Activated CD4-positive, alpha-beta T cell treated with anti-CD3 and anti-CD28 coated beads for 48 hours (primary cell): ENCODE measurements around the gene BTBD9.

Source experiments
- DNase-seq: peaks from one replicate; pipeline ENCODE4 v3.0.0-alpha.2; 2020

Gene BTBD9

DNA sequence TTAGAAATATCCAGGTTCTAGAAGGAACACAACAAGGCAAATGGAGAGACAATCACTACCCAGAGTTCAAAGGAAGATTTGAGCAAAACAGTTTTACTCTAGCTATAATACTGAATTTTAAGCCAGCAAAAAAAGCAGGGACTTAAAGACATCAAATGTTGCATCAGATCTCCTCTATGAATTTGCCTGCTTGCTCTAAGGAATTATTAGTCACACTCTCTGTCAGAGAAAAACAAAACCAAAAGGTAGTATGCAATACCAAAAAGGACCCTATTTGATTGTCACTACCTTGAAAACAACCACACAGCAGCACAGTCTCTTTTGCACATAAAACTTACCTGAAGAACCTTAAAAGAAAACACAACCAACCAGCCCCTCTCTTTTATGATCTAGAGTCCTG is 46.3 kb downstream of the BTBD9 start:
- DNase-seq: no peak

DNA sequence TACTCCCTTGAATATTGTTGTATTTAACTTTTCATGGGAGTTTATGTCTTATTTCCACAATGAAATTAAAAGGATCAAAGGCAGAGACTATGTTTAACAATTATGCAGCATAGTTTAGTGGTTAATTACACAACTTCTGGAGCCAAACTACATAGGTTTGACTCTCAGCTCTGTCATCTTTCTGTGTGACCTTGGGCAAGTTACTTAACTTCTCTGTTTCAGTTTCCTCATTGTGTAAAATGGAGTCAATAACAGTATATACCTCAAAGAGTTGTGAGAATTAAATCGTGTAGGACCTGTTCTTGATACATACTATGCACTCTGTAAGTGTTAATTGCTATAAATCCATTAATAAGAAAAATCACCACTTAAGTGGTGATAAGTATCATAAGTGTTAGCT is 48.3 kb downstream of the BTBD9 start:
- no peak for DNase-seq

DNA sequence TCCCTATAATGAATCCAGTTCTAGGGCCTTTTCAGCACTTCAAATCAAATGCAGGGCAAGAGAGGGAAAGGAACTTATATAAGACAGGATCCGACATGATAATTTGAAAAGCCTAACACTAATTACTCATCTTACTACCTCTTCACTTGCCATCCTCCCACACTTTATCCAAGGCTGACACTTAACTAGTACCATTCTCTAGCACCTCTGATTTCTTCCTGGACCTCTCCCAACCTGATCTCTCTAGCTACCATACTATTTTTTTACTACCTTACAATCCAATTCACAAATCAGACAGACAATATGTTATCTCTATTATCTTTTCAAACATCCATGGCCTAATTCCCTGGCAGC is 50.4 kb downstream of the BTBD9 start:
- no peak for DNase-seq

DNA sequence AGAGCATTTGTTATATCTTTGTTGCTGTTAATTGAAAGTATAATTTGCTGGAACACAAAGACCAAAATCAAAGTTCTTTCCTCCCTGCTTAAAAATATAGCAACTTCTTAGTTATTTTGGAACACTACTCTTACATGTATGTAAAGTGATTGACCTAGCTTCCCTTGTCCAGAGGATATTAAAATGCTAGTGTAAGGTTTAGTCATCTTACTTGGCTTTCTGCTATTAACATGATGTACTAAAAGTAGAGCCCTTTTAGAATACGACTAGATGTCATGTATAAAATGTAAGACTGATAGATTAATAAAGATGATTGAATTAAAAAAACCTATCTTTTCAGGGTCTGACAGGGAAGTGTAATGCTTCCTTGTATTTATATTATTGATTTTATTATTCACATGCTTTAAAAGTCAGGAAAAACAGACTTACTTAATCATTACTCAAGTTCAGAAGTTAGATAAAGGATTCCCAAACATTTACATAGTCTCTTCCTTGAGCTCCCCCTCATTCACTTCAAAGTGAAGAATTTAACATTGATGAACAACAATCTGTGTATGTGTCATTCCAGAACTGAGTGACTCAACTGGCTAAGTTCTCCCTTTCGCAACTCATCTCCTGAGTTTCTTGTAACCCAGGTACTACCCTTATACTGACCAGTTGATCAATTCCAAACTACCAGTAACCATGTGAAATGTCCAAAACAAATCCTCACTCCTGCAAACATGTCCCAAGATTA is 50.9 kb downstream of the BTBD9 start:
- no peak for DNase-seq

DNA sequence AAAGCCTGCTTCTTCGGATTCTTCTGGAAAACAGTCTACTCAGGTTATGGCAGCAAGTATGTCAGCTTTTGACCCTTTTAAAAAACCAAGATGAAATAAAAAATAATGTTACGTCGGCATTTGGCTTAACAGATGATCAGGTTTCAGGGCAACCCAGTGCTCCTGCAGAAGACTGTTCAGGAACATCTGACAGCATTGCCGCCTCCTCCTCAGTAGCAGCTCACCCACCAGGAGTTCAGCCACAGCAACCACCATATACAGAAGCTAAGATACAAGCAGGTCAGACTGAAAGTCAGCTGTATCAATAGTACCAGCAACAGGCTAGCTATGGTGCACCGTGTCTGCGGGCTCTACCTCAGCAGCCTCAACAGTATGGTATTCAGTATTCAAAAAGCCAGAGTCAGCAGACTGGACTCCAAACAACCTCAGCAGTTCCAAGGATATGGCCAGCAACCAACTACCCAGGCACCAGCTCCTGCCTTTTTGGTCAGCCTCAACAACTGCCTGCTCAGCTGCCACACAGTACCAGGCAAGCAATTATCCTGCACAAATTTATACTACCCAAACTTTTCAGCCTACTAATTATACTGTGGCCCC is 51.9 kb downstream of the BTBD9 start:
- no peak for DNase-seq

DNA sequence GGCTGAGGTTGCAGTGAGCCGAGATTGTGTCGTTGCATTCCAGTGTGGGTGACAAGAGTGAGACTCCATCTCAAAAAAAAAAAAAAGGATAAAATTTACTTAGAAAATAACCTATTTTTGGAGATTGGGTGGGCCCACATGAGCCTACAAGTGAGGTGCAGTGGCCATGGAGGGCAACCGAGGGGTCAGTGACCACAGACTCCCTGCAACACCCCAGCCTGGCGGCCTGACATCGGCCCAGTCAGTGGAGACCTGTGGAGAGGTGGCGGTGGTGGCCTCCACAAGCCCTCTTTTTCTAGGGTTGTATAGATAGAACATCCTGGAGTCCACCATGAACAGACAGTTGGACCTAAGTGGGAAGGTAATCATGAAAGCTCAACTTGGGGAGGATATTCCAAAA is 52.7 kb downstream of the BTBD9 start:
- no peak for DNase-seq

DNA sequence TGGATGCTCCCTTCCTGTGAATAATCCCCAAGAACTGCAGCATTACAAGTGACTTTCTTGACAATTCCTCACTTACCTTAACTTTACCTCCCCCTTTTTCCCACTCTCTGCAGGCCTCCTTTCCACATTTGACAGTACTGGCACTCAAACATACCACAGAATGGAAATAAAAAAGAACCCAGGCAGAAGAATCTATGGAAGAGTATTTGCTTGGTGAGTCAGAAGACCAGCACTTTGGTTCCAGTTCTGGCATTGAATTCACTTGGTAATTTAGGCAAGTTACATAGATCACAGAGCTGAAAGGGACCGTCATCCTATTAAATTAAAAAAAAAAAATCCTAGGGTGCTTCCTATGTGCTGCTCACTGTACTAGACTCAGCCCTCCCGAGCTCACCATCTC is 55.0 kb downstream of the BTBD9 start:
- DNase-seq: no peak

DNA sequence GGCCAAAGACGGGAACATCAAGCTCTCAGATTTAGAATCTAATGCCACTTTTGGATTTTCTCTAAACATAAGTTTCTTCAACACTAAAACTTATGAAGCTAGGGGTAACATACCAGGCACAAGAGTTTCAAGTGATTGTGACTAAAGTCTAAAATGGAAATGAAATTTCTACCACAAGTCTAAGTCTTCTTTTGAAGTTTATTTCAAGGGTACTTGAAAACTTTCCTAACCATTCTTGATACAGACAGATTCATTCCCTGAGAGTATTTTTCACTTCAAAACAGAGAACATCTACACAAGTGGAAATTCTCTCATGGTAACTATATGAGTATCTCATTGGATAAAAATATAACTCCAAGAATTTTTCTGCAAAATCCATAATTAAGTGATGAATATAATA is 56.2 kb downstream of the BTBD9 start:
- no peak for DNase-seq

DNA sequence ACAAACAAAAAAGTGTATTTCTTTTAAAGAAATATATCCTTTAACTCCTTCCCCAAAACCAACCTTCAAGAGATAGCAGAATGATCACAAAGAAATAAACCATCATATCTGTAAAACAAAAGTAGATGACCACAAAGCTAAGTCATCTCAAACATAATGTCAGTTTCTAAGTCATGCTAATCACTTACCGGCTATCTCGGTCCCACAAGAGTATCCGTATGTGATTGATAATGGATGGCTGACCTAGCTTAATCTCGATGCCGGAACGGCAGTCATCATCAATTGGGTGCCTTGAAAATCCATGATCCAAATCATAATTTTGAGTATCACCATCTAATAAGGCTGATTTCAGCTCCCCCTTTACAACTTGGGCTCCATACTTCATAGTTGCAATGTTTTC is 59.7 kb downstream of the BTBD9 start:
- no peak for DNase-seq

DNA sequence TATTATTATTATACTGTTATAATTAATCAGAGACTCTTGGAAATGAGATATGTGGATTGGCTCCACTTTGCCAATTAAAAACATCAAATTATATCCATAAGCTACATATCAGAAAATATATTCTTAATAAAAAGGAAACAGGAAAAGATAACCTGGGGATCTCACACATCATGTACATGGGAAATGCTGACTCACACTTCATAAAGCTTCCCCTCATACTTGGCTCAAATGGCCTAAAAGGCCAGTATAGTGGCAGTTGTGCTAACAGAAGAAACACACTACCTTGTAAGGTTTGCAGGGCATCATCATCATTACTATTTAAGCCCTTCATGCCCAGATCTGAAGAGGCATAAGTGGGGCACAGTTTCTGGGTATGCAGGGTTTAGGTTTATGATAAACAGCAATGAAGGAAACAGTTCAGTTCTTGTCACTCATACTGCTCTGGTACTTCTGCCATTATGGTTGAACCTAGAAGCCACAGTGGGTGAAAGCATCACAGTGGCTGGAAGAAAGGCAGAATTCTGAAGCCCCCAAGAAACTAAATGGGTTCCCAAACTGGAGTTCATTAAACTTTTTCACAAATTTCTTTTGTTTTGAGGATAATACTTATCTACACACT is 60.6 kb downstream of the BTBD9 start:
- DNase-seq: no peak

DNA sequence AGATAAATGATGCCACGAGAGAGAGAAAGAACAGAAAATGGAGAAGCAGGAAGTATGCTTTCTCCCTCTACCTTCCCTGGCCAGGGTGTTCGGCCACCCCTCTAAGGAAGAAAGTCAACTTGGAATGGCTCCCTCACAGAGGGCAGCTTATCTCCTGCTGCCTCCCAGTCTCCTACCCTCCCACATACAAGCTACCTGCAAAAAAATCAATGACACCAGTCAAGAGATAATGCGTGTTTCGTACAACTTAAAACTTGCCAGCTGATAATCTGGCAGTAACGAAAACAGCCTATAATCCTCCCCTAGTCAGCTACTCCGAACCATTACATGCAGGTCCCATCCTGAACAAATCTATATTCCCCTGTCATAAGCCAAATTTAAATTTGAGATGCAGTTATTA is 61.7 kb downstream of the BTBD9 start:
- DNase-seq: no peak

DNA sequence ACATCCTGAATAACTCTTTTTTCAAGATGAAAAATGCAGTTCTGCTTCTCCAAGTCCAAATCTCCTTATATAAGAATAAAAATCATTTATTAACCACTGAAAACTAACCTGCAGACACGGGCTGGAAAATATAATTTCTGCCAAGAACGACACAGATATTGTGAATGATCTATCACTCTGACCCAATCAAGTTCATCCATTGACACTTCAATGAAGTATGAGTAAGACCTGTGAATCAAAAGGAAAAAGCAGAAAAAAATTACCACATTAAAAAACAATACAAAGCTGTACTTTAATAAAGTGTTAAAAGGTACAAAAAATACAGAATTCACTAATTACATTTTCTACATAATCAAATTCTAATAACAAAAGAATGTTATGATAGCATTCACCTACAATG is 62.2 kb downstream of the BTBD9 start:
- DNase-seq: no peak

DNA sequence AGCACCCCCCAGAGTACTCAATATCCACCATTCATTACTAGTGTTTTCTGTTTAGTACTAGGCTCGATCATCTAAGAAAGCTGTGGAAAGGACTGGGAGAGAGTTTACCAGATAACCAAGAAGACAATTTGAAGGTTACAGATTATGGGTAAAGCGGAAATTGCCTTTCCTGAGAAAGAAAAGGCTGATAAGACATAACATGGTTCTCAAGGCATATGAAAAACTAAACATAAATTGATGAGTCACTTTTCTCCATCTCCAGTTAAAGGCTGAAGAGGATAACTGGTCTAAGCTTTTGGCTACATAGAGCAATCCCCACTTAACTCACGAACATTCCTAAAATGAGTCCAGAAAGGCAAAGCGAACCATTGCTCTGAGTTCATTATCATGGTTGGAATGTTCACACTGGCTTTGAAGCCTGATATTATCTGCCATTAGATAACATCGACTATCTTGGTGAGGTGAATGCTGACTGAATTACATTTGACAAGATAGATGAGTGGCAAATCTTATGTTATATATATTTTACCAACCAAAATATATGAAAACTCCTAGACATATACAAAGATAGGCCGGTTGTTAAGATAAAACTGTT is 65.8 kb downstream of the BTBD9 start:
- no peak for DNase-seq

DNA sequence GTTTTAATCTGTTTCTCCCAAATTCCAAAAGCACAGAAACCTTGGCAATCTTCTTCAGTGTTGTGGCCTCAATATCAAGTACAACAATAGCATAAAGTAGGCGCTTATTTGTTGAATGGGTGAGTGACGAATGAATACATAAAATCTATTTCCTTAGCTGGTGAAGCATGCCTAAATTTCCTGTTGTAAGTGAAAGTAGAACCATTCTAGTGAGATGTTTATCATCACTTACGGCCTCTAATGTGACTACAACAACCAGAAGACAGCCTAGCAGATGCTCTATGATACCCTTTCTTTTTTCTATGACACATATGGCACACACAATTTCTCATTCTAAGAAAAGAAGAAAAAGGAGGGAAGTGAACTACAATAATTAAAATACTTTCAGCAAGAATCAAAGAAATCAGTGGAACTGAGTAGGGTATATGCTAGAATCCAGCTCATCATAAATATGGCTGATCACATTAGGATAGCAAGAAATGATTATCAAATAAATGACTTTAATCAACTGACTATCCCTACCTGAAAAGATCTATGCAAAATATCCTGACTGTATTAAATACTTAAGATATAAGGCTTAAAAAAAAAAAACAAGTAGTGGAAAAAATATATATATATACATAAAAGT is 67.4 kb downstream of the BTBD9 start:
- DNase-seq: no peak

DNA sequence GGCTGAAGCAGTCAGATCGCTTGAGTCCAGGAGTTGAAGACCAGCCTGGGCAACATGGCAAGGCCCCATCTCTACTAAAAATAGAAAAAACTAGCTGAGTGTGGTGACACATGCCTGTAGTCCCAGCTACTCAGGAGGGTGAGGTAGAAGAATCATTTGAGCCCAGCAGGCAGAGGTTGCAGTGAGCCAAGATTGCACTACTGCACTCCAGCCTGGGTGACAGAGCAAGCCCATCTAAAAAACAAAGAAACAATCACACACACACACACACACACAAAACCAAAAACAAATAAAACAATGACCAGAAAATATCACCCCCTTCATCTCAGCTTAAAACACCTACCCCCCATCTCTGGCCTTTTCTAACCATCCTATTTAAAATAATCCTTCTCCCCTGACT is 68.0 kb downstream of the BTBD9 start:
- no peak for DNase-seq

DNA sequence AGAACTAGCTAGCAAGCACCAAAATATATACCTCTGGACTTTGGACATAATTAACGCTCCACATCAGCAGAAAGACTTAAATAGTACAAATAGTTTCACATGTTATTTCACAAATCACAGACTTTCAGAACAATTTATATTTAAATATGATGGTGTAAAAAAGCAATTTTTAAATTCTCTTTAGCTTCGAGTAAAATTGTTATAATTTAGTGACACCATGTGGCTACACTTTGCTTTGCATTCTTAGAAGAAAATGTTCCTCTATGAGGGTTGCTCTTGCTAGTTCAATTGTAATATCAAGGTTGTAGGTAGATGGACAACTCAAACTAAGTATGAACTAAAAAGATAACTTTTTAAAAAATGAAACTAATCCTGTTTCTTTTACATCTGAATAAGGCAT is 69.0 kb downstream of the BTBD9 start:
- no peak for DNase-seq

DNA sequence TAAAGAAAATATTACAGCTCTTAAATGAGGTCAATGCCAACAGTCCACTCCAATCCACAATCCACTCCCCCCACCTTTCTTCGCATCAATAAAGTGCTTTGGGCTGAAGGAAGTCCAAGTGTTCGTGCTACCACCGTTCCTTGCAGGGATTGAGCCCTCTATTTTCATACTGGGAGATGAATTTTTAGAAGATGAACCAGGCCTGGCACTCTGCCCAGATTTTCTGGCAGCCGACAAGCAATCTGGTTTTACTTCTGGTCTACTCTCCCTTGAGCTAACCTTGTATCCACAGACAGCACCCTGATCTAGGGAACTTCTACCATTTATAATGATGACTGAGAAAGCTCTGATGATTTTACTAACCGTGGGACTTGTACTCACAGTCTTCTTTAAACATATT is 72.3 kb downstream of the BTBD9 start:
- no peak for DNase-seq

DNA sequence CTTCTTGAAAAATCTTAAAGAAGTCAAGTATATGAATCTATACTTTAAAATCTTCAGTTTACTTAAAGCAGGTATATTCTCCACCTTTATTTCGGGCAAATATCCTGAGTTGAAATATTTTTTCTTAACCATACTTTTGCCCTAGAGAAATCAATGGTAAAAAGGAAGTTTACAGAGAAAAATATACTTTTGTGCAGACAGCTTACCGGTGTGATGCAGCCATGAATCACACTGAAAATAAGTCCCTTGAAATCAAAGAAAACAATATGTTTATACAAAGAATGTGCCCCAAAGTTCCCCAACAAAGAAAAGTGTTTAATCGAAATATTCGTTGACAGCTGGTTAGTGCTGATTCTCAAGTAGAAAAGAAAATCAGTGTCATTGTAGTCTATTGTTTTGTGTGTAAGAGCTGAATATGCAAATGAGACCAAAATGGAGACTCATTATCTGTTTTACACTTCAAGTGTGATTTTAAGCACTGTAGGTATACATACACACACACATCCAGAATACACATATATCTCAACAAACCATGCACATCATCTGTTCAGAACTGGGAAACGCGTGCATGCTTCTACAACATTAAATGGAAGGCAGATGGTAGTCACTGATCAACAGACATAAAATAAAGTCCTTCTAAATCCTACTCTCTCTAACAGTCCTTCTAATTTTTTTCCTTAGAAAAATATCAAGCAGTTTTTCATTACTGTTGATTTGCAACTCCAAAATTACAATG is 73.3 kb downstream of the BTBD9 start:
- no peak for DNase-seq

DNA sequence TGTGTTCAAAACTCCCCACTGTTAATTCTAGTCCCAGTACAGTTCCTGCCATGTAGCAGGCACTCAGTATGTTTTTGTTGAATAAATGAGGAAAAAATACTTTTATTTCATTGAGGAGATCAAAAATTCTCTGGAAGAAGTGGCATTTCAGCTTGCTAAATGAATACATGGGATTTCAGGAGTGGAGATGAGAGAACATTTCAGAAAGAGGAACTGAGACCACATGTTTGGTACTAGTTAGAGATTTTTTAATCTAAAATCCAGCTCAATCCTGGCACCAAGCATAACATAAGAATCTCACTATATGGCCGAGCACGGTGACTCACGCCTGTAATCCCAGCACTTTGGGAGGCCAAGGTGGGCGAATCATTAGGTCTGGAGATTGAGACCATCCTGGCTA is 75.4 kb downstream of the BTBD9 start:
- DNase-seq: no peak

DNA sequence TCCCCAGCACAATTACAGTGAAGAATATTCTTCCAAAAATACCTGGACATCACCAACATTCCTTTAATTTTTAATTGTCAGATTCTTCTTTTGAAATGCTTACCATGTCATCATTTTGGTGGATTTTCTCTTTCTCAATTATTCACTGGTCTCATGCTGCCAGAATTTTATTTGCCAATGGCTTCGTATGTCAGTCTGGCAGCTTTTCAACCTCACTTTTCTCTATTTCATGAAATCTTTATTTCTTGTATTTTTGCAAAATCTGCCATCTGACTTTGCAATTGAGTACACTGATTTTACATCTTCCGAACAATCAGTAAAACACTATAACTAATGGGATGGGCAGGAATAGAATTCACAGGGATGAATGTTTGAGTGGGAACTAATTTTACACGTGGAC is 84.1 kb downstream of the BTBD9 start:
- no peak for DNase-seq

DNA sequence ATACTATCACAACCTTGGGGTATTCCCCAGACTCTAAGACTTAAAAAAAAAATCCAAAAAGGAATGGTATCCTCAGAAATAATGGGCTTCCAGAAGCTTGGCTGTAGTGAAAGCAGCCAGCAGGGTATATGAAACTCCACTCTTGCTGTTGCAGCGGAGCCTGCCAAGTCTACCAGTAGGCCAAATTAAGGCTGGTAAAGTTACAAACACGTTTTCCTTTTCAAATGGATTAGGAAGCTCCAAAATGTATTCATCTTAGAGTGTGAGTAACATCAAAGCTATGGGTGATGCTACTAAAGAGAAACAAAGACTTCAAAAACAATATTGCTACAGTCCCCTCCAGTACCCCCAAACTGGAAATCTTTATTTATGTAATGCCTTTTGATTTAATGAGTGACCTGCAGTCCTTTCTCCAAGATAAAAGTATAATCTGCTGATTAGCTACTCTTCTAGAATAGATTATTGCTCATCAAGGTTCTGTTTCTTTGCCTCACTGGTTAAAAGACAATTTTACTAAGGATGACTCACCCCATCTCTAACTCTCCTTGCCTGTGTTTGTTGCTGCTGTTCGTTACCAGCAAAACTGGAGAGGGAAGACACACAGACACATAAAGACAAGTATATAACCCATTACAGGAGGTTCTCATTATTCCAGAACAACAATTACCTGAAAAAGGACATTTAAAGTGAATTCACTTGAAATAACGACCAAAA is 84.9 kb downstream of the BTBD9 start:
- DNase-seq: no peak

DNA sequence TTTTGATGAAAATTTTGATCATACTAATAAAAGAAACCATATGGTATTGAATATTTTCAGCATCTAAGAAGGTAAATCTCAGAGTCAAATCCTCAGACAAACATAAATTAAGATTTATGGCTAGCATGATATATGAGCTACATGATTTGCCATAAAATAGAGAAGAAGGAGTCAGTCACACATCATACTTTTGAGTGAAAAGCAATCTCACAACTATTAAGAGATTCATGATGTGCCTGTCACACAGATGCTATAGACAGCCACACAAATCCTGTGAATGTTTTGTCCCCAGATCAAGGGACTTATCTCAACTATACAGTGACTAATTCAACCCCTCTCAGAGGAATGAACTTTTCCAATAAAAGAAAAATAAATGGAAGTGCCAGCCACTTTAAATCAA is 85.7 kb downstream of the BTBD9 start:
- DNase-seq: no peak

DNA sequence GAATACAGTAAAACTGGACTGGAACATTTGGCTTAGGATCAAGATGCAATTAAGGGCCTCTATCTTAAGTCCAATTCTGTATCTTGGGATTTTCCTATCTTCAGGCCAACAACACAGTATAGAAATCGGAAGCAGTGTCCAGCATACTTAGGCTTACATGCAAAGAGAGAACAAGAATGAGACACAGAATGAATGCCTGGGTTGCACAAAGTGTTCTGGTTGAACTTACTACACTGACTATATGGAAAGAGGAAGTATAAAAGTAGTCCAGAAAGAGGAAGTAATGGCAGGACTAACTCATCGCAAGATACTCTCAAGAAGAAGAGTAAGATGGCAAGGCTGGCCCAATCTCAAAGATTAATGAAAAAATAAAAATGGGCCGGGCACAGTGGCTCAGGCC is 87.6 kb downstream of the BTBD9 start:
- DNase-seq: no peak
